HG03196 (cell line): ENCODE measurements around the gene LRRC3C.
A peak's percentile ranks its signal among the peaks of the same experiment; 100 is the strongest.
"Not testable (repeated sequence)": the region's sequence is repeated elsewhere in the genome, so short reads cannot be mapped to it uniquely, and the experiment has no call there.

Source experiments
- ATAC-seq: cut with Tn5 transposase; IDR thresholded peaks from one replicate; pipeline ENCODE4 v1.9.1; 2021; ENCODE audit not compliant: unreplicated experiment

LRRC3C gene, protein sequence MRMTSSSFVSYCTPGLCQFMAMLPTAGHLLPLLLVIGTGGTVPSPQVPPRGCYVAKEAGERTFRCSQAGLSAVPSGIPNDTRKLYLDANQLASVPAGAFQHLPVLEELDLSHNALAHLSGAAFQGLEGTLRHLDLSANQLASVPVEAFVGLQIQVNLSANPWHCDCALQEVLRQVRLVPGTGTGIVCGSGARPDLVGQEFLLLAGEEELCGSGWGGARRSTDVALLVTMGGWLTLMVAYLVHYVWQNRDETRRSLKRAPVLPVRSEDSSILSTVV

DNA sequence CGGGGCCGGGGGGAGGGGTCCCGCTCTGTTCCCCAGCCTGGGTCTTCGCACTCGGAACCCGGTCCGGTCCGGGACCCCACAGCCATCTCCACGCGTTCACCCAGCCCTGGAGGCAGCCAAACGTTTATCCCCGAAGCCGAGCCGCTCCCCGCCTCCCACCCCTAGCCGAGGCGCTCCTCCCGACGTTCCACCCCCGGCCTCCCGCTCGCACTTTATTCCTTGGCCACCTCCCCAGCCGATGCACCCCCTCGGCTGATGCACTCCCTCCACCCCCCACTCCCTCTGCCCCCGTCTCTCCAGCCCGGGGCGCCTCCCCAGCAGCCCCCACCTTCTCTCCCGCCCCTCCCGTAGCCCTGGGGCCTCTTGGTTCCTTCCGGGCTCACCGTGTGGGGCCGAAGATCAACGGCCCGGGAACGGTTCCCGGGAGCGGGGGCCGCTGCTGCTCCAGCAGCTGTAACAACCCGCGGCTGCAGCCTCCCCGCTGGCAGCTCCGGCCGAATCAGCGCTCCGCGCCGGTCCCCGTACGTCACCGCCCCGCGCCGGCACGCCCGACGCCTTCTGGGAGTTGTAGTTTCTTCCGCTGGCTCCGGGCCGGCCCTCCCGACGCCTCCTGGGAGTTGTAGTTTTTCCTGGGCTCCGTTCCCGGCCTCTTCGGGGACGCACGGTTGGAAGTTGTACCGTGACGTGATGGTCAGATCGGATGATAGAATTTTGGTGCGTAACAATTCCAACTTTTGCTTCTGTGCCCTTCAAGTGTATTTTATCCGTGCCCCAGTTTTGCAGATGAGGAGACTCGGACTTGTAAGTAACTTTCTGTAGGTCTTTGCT is at the start of gene LRRC3C, which contains the start of gene ORMDL3:
LRRC3C (plus strand) TSS at position 632 of the 828 bp plus-strand sequence. CDS start 13,792 bp downstream, outside the sequence.
ORMDL3 (minus strand) TSS at position 501 of the 828 bp plus-strand sequence. CDS start 3,398 bp downstream, outside the sequence.
- peak; percentile 73 for ATAC-seq

DNA sequence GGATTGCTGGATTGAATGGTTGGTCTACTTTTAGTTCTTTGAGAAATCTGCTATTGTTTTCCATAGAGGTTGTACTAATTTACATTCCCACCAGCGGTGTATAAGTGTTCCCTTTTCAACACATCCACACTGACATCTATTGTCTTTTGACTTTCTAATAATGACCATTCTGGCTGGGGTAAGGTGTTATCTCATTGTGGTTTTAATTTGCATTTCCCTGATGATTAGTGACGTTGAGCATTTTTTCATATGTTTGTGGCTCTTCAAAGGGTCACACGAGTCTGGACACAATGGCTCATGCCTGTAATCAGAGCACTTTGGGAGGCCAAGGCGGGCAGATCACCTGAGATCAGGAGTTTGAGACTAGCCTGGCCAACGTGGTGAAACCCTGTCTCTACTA is 41.4 kb upstream of the LRRC3C start:
- not testable (repeated sequence) for ATAC-seq

DNA sequence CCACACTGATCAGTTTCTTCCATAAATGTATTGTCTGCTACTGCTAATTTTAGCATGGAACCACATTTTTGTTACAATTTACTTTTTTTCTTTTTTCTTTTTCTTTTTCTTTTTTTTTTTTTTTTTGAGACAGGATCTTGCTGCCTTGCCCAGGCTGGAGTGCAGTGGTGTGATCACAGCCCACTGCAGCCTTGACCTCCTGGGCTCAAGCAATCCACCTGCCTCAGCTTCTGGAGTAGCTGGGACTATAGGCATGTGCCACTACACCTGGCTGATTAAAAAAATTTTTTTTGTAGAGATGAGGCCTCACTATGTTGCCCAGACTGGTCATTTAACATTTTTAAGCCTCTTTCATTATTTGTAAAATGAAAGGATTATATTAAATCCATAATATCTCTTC is 40.5 kb upstream of the LRRC3C start:
- no peak for ATAC-seq

DNA sequence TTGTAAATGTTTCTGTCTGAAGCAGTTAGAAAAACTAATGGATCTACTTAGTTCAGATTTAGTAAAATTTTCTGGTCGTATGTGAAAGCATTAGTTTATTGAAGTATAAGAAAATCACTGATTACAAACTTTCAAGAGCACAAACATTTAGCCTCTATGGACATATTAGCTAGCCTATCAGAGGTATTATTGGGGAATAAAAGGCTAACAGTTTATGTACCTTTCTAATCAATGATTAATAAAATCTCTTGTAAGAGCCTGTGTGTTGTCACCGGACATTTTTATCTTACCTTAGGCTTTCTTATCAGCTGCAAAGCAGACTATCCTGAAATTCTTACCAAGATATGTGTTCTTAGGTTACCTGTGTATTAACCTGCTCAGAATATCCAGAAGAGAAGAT is 38.3 kb upstream of the LRRC3C start:
- ATAC-seq, result no peak

DNA sequence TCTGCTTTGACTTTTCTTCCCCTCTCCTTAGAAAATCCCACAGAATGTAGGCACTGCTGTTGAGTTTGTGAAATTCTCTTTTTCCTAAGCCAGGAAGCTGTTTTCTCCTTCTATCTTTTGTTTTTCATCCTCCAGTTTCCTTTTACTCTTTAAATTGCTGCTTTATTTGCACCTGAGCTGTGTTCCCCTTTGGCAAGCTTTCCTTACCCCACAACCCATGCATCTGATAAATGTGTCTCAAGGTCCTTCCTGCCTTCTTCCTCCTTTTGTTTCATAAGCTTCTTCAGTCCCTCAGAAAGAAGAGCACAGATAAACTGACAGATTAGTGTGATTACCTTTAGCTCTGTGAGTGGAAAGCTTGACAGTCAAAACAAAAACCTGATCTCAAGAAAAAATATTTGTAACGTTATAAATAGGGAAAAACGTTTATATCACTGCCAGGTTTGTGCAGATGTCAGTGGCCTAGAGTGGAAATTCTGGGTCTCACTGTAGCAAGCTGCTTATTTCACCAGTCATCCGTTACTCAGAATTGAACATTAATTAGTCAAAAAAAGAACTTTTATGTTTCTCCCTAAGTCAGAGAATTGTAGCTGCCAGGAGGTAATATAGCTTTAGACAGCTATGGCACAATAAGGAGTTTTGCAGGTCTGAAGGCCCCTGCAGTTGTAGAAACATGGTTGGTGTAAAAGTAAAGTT is 32.7 kb upstream of the LRRC3C start:
- no peak for ATAC-seq

DNA sequence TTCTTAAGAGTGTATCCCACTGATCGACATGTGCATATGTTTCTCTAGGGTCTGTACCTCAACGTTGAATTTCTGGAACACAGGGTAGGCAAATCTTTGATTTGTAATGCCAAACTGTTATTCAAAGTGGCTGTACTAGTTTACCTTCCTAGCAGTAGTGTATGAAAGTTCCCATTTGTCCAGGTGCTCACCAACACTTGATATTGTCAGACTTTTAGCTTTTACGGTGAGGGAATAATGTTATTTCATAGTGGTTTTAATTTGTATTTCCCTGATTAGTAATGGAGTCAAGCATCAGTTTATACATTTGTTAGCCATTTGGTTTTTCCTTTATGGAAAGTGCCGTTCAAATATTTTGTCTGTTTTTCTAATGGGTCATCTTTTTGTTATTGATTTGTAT is 29.4 kb upstream of the LRRC3C start:
- ATAC-seq, result no peak

DNA sequence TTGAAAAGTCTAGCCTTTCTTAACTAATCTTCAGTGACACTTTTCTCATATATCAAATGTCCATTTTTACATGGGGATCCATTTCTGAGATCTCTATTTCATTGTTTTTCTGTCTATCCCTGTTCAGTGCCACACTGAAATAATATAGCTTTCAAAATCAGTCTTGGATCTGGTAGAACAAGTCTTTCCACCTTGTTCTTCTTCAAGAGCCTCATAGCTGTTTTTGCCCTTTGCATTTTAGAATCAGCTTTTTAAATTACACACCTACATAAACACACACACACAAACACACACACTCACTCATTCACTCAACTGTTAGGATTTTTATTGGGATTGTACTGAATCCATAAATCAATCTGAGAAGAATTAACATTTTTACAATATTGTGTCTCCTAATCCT is 28.3 kb upstream of the LRRC3C start:
- ATAC-seq, result no peak

DNA sequence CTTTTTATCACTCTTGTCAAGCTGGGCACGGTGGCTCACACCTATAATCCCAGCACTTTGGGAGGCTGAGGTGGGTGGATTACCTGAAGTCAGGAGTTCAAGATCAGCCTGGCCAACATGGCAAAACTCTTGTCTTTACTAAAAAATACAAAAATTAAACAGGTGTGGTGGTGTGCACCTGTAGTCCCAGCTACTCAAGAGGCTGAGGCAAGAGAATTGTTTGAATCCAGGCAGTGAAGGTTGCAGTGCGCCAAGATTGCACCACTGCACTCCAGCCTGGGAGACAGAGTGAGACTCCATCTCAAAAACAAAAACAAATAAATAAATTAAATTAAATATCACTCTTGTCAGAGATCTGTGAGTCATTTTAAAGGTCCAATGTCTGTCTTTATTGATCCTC is 25.5 kb upstream of the LRRC3C start:
- ATAC-seq, result not testable (repeated sequence)

DNA sequence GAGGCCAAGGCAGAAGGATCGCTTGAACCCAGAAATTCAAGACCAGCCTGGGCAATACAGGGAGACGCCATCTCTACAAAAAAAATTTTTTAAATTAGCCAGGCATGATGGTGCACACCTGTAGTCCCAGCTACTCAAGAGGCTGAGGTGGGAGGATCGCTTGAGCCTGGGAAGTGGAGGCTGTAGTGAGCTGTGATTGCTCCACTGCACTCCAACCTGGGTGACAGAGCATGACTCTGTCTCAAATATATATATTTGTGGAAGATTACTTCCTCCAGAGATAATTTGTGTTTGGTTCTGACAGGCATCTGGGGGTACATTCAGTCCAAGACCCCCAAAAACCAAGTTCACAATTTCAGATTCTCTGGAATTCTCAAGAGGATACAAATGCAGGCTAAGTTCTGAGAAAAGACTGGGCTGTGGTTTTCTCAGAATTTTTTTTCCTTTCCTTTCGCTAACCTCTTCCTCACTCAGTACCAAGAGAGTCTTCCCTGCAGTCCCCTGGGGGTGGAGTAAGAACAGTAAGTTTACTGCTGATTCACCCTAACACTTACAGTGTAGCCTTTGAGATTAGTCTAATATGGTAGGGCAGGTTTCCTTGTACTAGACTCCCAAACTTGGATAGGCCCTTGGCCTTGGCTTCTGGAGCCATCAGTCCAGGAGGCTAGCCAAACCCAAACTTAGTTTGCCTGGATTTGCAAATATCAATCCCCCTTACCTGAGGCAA is 24.2 kb upstream of the LRRC3C start:
- no peak for ATAC-seq

DNA sequence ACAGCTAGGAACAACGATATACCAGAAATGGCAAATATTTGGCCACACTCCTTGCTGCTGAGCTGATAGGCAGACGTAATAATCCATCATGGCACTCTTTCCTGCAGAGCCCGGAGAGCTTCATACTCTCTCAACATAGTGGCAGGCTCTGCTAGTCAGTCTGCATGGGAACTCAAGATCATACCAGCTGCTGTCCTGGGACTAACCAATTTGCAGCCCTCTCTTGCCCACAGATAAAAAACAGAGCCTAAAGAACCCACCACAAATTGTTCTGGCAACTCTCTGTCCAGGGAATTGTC is 22.6 kb upstream of the LRRC3C start:
- no peak for ATAC-seq

DNA sequence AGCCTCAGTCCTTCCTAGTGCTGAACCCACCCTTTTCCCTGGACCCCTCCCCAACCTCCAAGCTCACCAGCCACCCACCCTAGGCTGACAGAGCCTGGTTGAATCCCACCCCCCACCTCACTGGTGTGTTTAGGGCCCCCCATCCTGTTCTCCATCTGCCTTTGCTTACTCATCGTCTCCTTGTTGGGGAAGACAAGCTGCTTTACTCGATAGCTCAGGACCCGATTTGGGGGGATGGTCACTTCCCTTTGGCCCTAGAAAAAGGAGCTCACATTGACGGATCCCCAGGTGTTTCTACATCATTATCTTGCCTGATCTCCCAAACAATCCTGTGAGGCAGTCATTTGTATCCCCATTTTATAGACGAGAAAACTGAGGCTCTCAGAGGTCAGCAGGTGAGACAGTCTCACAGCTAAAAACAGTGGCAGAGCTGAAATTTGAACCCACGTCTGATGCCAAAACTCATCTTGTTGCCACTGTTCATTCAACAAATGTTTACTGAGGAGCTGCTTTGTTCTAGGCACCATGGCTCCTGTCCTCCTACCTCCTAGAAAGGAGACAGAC is 18.7 kb upstream of the LRRC3C start:
- ATAC-seq, result no peak

DNA sequence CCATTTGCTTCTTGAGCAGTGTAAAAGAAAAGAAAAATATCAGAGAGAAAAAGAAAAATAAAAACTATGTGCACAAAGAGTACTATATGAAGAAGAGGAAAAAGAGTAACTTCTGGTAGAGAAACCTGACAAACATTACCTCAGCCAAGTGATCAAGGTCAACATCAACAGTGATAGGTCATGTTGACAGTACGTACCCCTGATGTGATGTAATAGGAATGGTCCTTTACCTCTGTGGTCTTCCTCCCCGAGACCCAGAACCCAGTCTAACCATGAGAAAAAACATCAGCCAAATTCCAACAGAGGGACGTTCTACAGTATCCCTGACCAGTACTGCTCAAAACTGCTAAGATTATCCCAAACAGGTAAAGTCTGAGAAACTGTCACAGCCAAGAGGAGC is 13.5 kb upstream of the LRRC3C start:
- no peak for ATAC-seq

DNA sequence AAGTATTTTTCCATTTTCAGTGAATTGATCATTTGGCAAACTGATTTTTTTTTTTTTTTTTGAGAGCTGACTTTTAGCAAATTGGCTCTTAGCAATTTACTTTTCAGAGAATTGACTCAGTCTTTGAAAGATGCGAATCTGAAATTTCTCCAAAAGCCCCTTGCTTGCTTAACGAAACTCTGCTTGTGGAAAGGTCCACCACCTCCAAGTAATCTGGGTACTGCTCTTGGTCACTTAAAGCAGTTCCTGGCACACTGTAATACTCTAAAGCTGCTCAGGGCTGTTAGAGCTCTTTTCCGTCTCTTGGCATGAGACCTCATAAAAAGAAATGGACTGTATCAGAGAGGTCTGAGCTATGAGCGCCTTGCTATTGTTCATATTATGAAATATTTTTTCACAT is 12.0 kb upstream of the LRRC3C start:
- no peak for ATAC-seq

DNA sequence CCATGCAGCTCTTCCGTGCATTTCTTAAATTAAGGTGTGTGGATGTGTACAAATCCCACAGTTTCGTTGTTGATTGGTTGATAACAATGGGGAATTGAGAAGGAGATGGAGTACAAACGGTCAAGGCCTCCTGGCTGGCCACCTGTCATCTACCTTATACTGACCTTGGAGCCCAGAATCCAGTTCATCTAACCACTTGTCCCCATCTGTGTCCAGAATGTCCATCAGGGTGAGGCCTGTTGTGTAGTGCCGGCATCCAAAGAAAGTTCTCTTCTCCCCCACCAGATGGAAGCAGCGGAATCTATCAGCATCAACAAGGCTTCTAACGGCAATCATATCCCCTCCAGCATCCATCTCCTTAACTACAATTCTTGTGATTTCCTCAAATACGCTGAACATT is 10.6 kb upstream of the LRRC3C start:
- ATAC-seq, result no peak

DNA sequence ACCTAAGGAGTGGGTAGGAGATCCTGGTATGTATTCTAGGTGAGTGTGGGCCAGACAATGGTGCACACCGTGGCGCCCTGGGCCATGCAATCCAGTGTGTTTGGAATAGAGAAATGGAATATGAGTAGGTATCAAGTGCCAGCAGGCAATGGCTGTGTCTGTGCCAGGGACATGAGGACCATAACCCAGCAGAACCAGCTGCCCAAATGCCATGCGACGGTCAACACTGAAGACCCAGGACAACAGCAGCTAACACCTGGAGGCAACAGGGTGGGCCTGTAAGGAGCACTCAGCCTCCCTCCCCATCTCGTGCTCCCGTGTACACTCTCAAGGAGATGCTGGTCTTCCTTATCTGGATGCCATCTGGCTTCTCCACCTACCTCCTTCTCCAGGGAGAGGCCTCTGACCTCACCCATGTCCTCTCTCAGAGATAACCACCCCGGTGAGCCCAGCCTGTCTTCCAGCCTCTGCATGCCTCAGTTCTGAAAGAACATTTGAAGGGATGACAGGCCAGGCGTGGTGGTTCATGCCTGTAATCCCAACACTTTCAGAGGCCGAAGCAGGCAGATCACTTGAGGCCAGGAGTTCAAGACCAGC is 8.3 kb upstream of the LRRC3C start:
- ATAC-seq, result no peak

DNA sequence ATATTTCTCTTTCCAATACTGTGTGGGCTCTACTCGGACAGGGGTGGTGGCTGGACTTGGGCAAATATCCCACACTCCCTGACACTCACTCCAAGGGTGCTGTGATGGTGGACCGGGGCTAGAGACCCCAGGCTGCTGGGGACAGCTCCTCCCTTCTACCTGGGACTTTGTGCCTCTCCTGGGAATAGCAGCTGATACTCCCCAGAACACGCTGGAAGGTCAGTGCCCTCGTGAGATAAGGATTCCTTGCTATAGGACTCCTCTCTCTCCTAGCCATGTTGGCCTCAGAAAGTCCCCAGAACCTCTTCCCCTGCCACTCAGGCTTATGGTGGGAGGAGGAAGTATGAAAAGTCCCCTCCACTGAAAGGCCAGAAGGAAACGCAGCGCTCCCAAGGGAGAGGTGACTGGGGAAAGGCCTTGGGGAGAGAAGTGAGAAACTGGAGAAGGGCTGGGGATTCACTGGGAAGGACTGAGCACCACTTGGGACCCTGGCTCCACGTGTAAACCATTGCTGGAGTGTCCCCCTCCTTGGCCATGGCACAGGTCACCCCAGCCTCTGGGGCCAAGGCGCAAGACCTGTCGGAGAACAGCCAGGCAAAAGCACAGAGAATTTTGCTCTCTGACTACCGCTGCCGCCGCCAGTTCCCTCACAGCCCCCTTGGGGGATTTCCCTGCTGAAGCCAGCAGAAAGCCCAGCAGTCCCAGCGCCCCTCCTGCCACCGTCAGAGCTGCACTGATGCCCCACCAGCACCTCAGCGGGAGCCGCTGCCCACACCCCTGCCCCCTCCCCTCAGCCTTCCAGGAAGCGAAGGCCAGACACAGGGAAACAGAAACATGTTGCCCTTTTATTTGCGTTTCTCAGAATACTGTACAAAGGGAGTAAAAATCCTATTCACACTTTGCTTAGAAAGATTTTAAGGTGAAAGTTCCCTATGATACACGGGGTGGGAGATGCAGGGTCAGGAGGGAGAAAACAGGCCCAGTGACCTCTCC is 7.0 kb upstream of the LRRC3C start:
- ATAC-seq, result no peak

DNA sequence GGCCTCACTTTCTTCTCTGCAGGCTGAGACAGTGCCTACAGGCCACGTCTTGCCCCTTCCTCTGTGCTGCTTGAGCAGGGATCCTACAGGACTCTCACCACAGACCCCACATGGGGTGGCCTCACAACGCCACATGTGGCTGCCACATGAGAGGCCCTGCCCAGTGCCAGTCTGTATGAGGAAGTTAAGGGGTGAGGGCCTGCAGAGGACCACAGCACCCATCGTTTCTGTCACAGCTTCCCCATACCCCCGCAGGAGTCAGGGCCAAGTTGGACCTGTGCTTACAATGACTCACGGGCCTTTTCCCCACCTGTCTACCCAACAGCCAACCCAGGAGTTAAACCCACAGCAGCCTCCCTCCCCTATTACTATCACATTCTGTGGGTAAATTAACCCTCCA is 6.2 kb upstream of the LRRC3C start:
- no peak for ATAC-seq

DNA sequence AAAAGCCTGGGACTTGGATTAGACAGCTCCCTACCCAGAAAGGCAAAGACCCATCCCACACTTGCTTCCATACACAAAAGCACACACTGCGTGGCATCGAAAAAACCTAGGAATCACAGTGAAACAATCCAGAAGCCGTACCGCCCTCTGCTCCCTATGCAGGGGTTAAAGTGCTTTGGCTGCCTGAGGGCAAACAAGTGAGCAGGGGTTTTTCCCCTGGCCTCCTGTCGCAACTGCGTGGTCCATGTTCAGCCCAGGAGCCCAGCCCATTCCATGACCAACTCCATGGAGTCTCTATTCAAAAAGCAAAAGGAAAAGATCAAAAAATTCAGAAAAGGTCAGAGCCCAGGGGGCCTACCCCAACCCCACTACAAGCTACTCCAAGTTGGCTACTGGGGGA is 5.5 kb upstream of the LRRC3C start:
- ATAC-seq, result no peak

DNA sequence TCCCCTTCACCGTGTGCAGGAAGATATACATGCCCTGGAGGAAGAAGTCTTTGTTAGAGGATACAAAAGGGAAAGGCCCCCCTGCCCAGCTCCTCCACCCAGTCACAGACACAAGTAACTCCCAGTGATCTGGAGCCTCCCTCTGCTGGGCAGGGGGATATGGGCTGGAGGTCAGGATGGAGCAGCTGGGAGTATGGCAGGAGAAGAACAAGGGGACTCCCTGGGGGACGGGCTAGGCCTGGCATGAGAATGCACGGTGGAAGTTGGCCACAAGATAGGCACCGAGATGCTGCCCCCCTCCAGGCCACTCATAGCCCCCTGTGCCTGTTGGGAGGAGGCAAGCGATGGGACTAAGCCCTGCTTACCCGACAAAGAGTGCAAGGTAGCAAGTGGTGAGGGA is 4.3 kb upstream of the LRRC3C start:
- ATAC-seq, result no peak
